Erythroblast (primary cell): ENCODE measurements around the gene APBB2.

Source experiments
- GATA1 ChIP-seq: IDR thresholded peaks from 2 replicates; pipeline ENCODE4 v1.6.1; 2011; ENCODE audit warnings: low read depth, mild to moderate bottlenecking, control low read depth, low read length, moderate library complexity
- POLR2A ChIP-seq: IDR thresholded peaks from 2 replicates; pipeline ENCODE4 v1.6.1; 2011; ENCODE audit warnings: mild to moderate bottlenecking, low read length

DNA sequence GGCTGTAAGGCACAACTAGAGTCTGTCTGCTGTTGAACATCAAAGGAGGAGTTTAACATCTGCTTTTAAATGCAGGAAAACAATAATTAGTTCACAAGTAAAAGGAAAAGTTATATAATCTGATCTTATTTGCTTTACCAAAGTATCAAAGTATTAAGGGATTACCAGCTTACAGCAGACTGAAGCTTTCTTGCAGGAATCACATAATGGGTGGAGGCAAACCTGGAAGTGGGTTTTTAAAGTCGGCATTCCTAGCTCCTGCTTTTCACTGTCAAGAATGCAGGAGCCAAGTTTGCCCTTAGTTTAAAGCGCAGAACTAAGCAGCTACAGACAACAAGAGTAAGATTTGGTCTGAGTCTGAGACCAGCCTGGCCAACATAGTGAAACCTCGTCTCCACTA is 122.2 kb downstream of the APBB2 start:
- TF ChIP-seq POLR2A (no peak), GATA1 (no peak)
